K562 (cell line): Measurements from ENCODE around the gene DNAJC17. TPM values are rescaled to one million over a fixed set of nuclear protein-coding genes. Genes with fewer than 3 reads are reported as not detected.

Experiments
- ATAC-seq: fragments of 200-7000 bp; cut with Tn5 transposase; 3 replicates; pipeline ENCODE4 v1.9.1; 2020; ENCODE audit warnings: moderate library complexity
- BruUV-seq: library from RNA; stranded (reverse); fragments of 400-500 nt; replicated peaks from 2 replicates; lab custom pipeline; 2021; lab: Mats Ljungman, UMichigan
- CTCF ChIA-PET: fragments of 300-600 bp; formaldehyde crosslinking; extraction: SDS; loops from one replicate; lab custom pipeline; 2021; ENCODE audit warnings: low intra/inter-chr PET ratio; lab: Yijun Ruan, JAX
- POLR2A ChIA-PET: fragments of 300-600, 350-650 bp; sonication (Branson Sonifier 250); formaldehyde crosslinking; extraction: SDS; loops from one replicate; lab custom pipeline; 2021; ENCODE audit warnings: antibody characterized with exemption, inconsistent platforms; lab: Yijun Ruan, JAX
- DNase-seq, 4 experiments: peaks; one replicate each; pipeline versions ENCODE4 v3.0.0 to v3.0.0-alpha.2; 2011 to 2018; ENCODE audit warnings: low spot score in 3 of 4, mixed read lengths in 3 of 4; ENCODE audit errors: extremely low read depth in 1 of 4
- FAIRE-seq: peaks from 2 replicates; lab custom pipeline; 2011; peaks lifted over from hg19 to GRCh38; lab: Jason Lieb, UNC
- H2AFZ ChIP-seq: 2 replicates; pipeline ENCODE4 v1.6.0; 2011; ENCODE audit warnings: low read depth, low read length, control low read depth, inconsistent platforms
- H3K27ac ChIP-seq: fragments of 200-600 bp; 3 replicates; pipeline ENCODE4 v1.8.0; 2011; ENCODE audit warnings: low read depth, mild to moderate bottlenecking, control low read depth, inconsistent platforms, low read length, moderate library complexity, mixed read lengths; ENCODE audit errors: extremely low read depth
- H3K27me3 ChIP-seq, 2 experiments: fragments of 300-600 bp in 1 of 2; 2 replicates in 1 of 2; 3 replicates in 1 of 2; pipeline versions ENCODE4 v1.6.0 to v1.8.0; 2011; ENCODE audit warnings: inconsistent platforms in 2 of 2, low read length in 2 of 2, mild to moderate bottlenecking in 1 of 2, mixed read lengths in 1 of 2, moderate library complexity in 1 of 2; ENCODE audit not compliant: control insufficient read depth in 2 of 2, insufficient read depth in 2 of 2
- H3K36me3 ChIP-seq: fragments of 300-600 bp; 3 replicates; pipeline ENCODE4 v1.8.0; 2011; ENCODE audit warnings: mild to moderate bottlenecking, low read length, inconsistent platforms; ENCODE audit not compliant: control insufficient read depth, insufficient read depth
- H3K4me1 ChIP-seq, 2 experiments: fragments of 200-600 bp in 1 of 2; replicated peaks in 1 of 2; 2 replicates in 1 of 2; 3 replicates in 1 of 2; pipeline versions ENCODE4 v1.5.1 to v1.8.0; 2011; ENCODE audit warnings: inconsistent platforms in 2 of 2, low read length in 2 of 2, mild to moderate bottlenecking in 1 of 2, mixed read lengths in 1 of 2, moderate library complexity in 1 of 2; ENCODE audit not compliant: control insufficient read depth in 2 of 2, insufficient read depth in 2 of 2
- H3K4me2 ChIP-seq: 2 replicates; pipeline ENCODE4 v1.6.1; 2011; ENCODE audit warnings: low read length, control low read depth, inconsistent platforms, mixed read lengths; ENCODE audit not compliant: insufficient read depth
- H3K4me3 ChIP-seq: fragments of 200-600 bp; sonication (generic), shearing (Covaris generic); 2 replicates; pipeline ENCODE4 v1.5.1; 2016; ENCODE audit warnings: control low read depth, inconsistent platforms
- H3K79me2 ChIP-seq: fragments of 200-600 bp; 3 replicates; pipeline ENCODE4 v1.8.0; 2011; ENCODE audit warnings: low read length, inconsistent platforms; ENCODE audit not compliant: control insufficient read depth, insufficient read depth
- H3K9ac ChIP-seq, 2 experiments: 2 replicates each; pipeline versions ENCODE4 v1.6.0 to v1.6.1; 2011; ENCODE audit warnings: low read depth in 2 of 2, low read length in 2 of 2, control low read depth in 1 of 2, inconsistent platforms in 1 of 2, mild to moderate bottlenecking in 1 of 2, mixed read lengths in 1 of 2; ENCODE audit not compliant: insufficient read depth in 1 of 2
- H3K9me1 ChIP-seq: one replicate; pipeline ENCODE4 v1.6.0; 2011; ENCODE audit warnings: inconsistent platforms, mild to moderate bottlenecking, low read length, moderate library complexity; ENCODE audit not compliant: control insufficient read depth, insufficient read depth
- H3K9me3 ChIP-seq: replicated peaks from 2 replicates; pipeline ENCODE4 v1.5.1; 2011; ENCODE audit warnings: low read depth, low read length, inconsistent platforms; ENCODE audit not compliant: control insufficient read depth, insufficient read depth
- H4K20me1 ChIP-seq: replicated peaks from 2 replicates; pipeline ENCODE4 v1.6.1; 2011; ENCODE audit warnings: low read length, inconsistent platforms, mixed read lengths; ENCODE audit not compliant: control insufficient read depth, insufficient read depth
- ARNT ChIP-seq, 2 experiments: fragments of 450-650 bp; IDR thresholded peaks; 2 replicates each; pipeline ENCODE4 v1.6.1; 2016; ENCODE audit warnings: mild to moderate bottlenecking in 1 of 2
- C11orf30 ChIP-seq: fragments of 450-650 bp; IDR thresholded peaks from 2 replicates; pipeline ENCODE4 v1.6.1; 2016; ENCODE audit warnings: low read depth, mild to moderate bottlenecking
- CBX1 ChIP-seq: sonication (generic); IDR thresholded peaks from 2 replicates; pipeline ENCODE4 v1.6.1; 2016; ENCODE audit warnings: antibody characterized with exemption, low read depth, mild to moderate bottlenecking
- CBX2 ChIP-seq: fragments of 200-600 bp; sonication (generic); IDR thresholded peaks from one replicate; pipeline ENCODE4 v1.6.1; 2012; ENCODE audit warnings: mild to moderate bottlenecking, low read length, inconsistent platforms; ENCODE audit not compliant: insufficient read depth, poor library complexity, severe bottlenecking
- POU5F1 ChIP-seq: fragments of 150-350 bp; IDR thresholded peaks from 2 replicates; pipeline ENCODE4 v1.6.1; 2014; ENCODE audit warnings: borderline replicate concordance, low read length, low read depth, mild to moderate bottlenecking; ENCODE audit not compliant: partially characterized antibody
- RUNX1 ChIP-seq: sonication (generic); IDR thresholded peaks from 2 replicates; pipeline ENCODE4 v1.6.1; 2016; ENCODE audit warnings: antibody characterized with exemption, low read depth
- ZNF124 ChIP-seq: sonication (generic); formaldehyde crosslinking; IDR thresholded peaks from 2 replicates; pipeline ENCODE4 v1.8.1; 2022; ENCODE audit warnings: missing genetic modification reagents
- WGBS: fragments of 100-300 bp; shearing (Covaris generic); methylation state at CpG from one replicate; pipeline ENCODE4 v1.1.6; 2016; ENCODE audit warnings: low coverage, mixed read lengths; ENCODE audit not compliant: insufficient coverage; ENCODE audit errors: missing lambda C conversion rate; 5-methylcytosine and 5-hydroxymethylcytosine counted together
- in situ Hi-C: fragments of 300-500 bp; cut with MboI; formaldehyde crosslinking; loops from 4 replicates; pipeline ENCODE4 v1.15.0; 2018; ENCODE audit warnings: inconsistent platforms, mixed read lengths
- intact Hi-C: fragments of 100-400 bp; cut with micrococcal nuclease; formaldehyde crosslinking; loops from 2 replicates; pipeline ENCODE4 v1.14.2; 2022
- polyA plus RNA-seq, 8 experiments: library from polyadenylated mRNA; depleted of rRNA in 4 of 8; stranded (reverse) in 5 of 8; unstranded in 3 of 8; fragments of >200 nt; fragmentation: Nextera tagmentation in 2 of 8; fragmentation: Illumina TruSeq in 1 of 8; extraction: Ambion mirVana in 2 of 8; extraction: Trizol in 1 of 8; gene quantifications; 2 replicates each; pipeline versions ENCODE4 v1.2.1 to v1.2.3, GENCODE V29; 2011 to 2014; ENCODE audit warnings: inconsistent platforms in 1 of 8, missing spikeins in 1 of 8
- total RNA-seq, 7 experiments: library from RNA; depleted of rRNA in 6 of 7; stranded (reverse); fragments of >200 nt in 6 of 7; fragmentation: Illumina TruSeq in 2 of 7; extraction: Trizol in 2 of 7; gene quantifications; 2 replicates each; pipeline versions ENCODE4 v1.2.1 to v1.2.3, GENCODE V29; 2011 to 2021; ENCODE audit warnings: low replicate concordance in 1 of 7
- TF ChIP-seq, protein P1 (sequence below): fragments of 450-650 bp; IDR thresholded peaks from 2 replicates; pipeline ENCODE4 v1.6.1; 2018; ENCODE audit not compliant: partially characterized antibody
- TF ChIP-seq, protein P2 (sequence below), 3 experiments: IDR thresholded peaks in 2 of 3; conservative IDR thresholded peaks in 1 of 3; 2 replicates each; pipeline ENCODE4 v1.5.1; 2011 to 2012; ENCODE audit warnings: low read length in 3 of 3, mild to moderate bottlenecking in 3 of 3, control low read depth in 2 of 3, improper control_type of control experiment in 1 of 3, inconsistent platforms in 1 of 3, low read depth in 1 of 3, mixed read lengths in 1 of 3, moderate library complexity in 1 of 3; ENCODE audit not compliant: insufficient read depth in 2 of 3

Gene DNAJC17
- total and polyA plus RNA-seq, 9 of the 15 experiments (the other 6 are each of a cell fraction or from before 2014, with no cell fraction given): 2.4 to 79.4 (median 44.2) TPM

DNA sequence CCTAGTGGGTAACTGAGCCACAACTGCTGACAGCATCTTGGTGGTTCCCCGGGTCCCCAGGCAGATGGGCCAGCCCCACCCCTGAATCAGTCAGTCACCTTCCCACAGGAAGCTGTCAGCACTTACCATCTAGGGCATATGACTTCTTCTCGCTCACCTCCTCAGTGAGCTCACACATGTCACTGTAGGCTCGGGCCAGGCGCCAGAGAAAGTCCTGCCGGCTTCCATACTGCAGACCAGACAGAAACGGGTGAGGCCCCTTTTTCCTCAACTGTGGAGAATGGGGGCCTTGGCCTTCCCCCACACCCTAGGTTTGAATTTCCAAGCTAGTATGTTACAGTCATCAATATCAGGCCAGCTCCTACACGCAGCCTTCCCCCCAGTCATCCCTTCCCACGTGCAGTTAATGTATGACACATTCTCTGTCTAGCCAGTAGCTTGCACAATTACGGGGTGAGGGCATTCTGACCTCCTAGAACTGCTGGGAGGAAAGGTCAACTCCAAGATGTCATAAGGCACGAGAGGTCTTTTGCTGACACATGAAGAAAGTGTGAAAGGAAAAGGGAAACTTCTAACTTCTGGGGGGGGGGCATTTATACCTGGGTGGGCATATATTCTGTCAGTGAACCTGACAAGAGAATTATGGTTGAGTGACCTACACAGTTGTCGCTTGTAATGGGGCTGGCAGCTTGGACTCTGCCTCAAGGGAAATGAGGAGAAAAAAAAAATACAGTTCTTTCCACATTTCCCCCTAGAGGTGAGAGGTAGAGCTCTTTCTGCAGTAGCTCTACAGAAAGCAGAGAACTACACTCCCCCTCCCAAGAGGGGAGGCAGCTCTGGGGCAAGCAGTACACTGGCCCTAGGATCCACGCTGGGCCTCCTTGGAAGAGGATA, 63.1 kb downstream of the DNAJC17 start:
- no peak overlapping the region for H3K4me3 ChIP-seq
- no peak for TF ChIP-seq RUNX1
- TF ChIP-seq POU5F1: no peak
- TF ChIP-seq, protein P1, sequence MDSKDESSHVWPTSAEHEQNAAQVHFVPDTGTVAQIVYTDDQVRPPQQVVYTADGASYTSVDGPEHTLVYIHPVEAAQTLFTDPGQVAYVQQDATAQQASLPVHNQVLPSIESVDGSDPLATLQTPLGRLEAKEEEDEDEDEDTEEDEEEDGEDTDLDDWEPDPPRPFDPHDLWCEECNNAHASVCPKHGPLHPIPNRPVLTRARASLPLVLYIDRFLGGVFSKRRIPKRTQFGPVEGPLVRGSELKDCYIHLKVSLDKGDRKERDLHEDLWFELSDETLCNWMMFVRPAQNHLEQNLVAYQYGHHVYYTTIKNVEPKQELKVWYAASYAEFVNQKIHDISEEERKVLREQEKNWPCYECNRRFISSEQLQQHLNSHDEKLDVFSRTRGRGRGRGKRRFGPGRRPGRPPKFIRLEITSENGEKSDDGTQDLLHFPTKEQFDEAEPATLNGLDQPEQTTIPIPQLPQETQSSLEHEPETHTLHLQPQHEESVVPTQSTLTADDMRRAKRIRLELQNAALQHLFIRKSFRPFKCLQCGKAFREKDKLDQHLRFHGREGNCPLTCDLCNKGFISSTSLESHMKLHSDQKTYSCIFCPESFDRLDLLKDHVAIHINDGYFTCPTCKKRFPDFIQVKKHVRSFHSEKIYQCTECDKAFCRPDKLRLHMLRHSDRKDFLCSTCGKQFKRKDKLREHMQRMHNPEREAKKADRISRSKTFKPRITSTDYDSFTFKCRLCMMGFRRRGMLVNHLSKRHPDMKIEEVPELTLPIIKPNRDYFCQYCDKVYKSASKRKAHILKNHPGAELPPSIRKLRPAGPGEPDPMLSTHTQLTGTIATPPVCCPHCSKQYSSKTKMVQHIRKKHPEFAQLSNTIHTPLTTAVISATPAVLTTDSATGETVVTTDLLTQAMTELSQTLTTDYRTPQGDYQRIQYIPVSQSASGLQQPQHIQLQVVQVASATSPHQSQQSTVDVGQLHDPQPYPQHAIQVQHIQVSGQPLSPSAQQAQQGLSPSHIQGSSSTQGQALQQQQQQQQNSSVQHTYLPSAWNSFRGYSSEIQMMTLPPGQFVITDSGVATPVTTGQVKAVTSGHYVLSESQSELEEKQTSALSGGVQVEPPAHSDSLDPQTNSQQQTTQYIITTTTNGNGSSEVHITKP: peak; percentile 92
- TF ChIP-seq C11orf30: peak; percentile 73
- TF ChIP-seq CBX1: no peak
- TF ChIP-seq ARNT (IDR thresholded peaks at IDR 0.05): no peak
- TF ChIP-seq, protein P2, sequence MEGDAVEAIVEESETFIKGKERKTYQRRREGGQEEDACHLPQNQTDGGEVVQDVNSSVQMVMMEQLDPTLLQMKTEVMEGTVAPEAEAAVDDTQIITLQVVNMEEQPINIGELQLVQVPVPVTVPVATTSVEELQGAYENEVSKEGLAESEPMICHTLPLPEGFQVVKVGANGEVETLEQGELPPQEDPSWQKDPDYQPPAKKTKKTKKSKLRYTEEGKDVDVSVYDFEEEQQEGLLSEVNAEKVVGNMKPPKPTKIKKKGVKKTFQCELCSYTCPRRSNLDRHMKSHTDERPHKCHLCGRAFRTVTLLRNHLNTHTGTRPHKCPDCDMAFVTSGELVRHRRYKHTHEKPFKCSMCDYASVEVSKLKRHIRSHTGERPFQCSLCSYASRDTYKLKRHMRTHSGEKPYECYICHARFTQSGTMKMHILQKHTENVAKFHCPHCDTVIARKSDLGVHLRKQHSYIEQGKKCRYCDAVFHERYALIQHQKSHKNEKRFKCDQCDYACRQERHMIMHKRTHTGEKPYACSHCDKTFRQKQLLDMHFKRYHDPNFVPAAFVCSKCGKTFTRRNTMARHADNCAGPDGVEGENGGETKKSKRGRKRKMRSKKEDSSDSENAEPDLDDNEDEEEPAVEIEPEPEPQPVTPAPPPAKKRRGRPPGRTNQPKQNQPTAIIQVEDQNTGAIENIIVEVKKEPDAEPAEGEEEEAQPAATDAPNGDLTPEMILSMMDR (IDR thresholded peaks at IDR 0.05 in 2 of 3, conservative IDR thresholded peaks at IDR 0.05 in 1 of 3; ENCODE audit: insufficient read depth in 2 of 3, low read depth in 1 of 3, low read length in 3 of 3): peak; percentile 15 to 22 (median 20); a peak in 2 of 6 replicates
- no peak for TF ChIP-seq CBX2
- no peak for TF ChIP-seq ZNF124 (CRISPR knock-in tag)

More for the DNA sequence above, 63.1 kb downstream of the DNAJC17 start:
- Histone ChIP-seq H3K9me3 (no peaks in the 10 kb centered on the region), H3K27ac (peak overlapping the region; percentile 43; the same call in 2 of the 3 replicates), H3K4me1 (peaks cover 44 to 45% of the 10 kb centered on the region in 2 experiments), H3K9me1 (no peaks in the 10 kb centered on the region), H2AFZ (no peak overlapping the region), H3K36me3 (peaks cover 87% of the 10 kb centered on the region), H3K79me2 (peaks cover 28% of the 10 kb centered on the region; the same call in 1 of the 3 replicates), H4K20me1 (peaks cover 4% of the 10 kb centered on the region; the same call in 1 of the 2 replicates), H3K9ac (peak overlapping the region in 1 of 2 experiments; percentile 77; a peak in 1 of 4 replicates), H3K27me3 (no peaks in the 10 kb centered on the region), H3K4me2 (no peak overlapping the region)
- intact Hi-C loops (no loop called here), in situ Hi-C loops (no loop called here)
- peak; percentile 63 for ATAC-seq
- WGBS: 51% methylated on average over 11 of the region's 12 CpGs
- BruUV-seq: no TSS peak
- DNase-seq: peak in 3 of 4 experiments; percentile 47 to 62 (median 48)
- CTCF ChIA-PET: no interaction called here
- POLR2A ChIA-PET: interaction anchor here (0.6 to 1.3 kb wide), 10 partner anchors 13 to 1116 kb away, joined by 3 to 9 read pairs (median 3); no protein-coding TSS in a partner anchor
- FAIRE-seq: peak; percentile 35
